HG03097 (cell line): ENCODE results near the gene SENP3.
A peak's percentile ranks its signal among the peaks of the same experiment; 100 is the strongest.

Experiments used
- ATAC-seq: cut with Tn5 transposase; IDR thresholded peaks from one replicate; pipeline ENCODE4 v1.9.1; 2021; ENCODE audit not compliant: unreplicated experiment, low FRiP score

Gene SENP3

GRCh38 chr17:7555320-7555948 is 6.3 kb upstream of the SENP3 start:
- ATAC-seq = no peak

GRCh38 chr17:7556627-7557026 is 5.1 kb upstream of the SENP3 start:
- no peak for ATAC-seq

- no peak for ATAC-seq
These were observed 4.5 kb upstream of the SENP3 start for GRCh38 chr17:7557147-7557764.

- ATAC-seq = no peak
These were observed 3.8 kb upstream of the SENP3 start for GRCh38 chr17:7557775-7558543.

- no peak for ATAC-seq
These were observed 3.0 kb upstream of the SENP3 start, which contains the start of gene TNFSF13 for GRCh38 chr17:7558544-7559319. Gene TNFSF13 (plus strand): TSS chr17:7558750. CDS start chr17:7559040, 290 bp downstream.

GRCh38 chr17:7559320-7560171 is 2.2 kb upstream of the SENP3 start:
- no peak for ATAC-seq

- ATAC-seq = no peak
These were observed 1.3 kb upstream of the SENP3 start for GRCh38 chr17:7560172-7561027.

GRCh38 chr17:7561028-7561575 is 617 bp upstream of the SENP3 start:
- ATAC-seq = peak; percentile 50

- peak; percentile 1 for ATAC-seq
These were observed 488 bp downstream of the SENP3 start for GRCh38 chr17:7562208-7562605.

- ATAC-seq = no peak
These were observed 1.6 kb downstream of the SENP3 start for GRCh38 chr17:7563115-7563869.

- ATAC-seq = no peak
These were observed 7.9 kb downstream of the SENP3 start for GRCh38 chr17:7569571-7569970.

- ATAC-seq = no peak
These were observed 8.6 kb downstream of the SENP3 start for GRCh38 chr17:7570351-7570750.

- ATAC-seq = no peak
These were observed 10.5 kb downstream of the SENP3 start for GRCh38 chr17:7572338-7572587.

- ATAC-seq = peak; percentile 93
These were observed 11.0 kb downstream of the SENP3 start for GRCh38 chr17:7572588-7573323.

GRCh38 chr17:7573324-7574080 is 11.8 kb downstream of the SENP3 start:
- no peak for ATAC-seq

GRCh38 chr17:7574176-7574953 is 12.6 kb downstream of the SENP3 start:
- no peak for ATAC-seq
